Body of pancreas (tissue), 4 donors: ENCODE data around the gene SHISA4. TPM values are rescaled to one million over a fixed set of nuclear protein-coding genes. Genes with fewer than 3 reads are reported as not detected.

Experiments
- ATAC-seq: fragments of 150-250 bp; one replicate; pipeline ENCODE4 v1.9.1; 2016
- DNase-seq, 4 donors: peaks; one replicate each; pipeline ENCODE4 v3.0.0-alpha.2; 2019
- H3K27ac ChIP-seq, 4 donors: fragments of 200-600 bp; sonication (generic); 1 replicate in 3 of 4; 2 replicates in 1 of 4; pipeline versions ENCODE4 v1.5.1 to v1.6.1; 2016 to 2019; ENCODE audit warnings: mild to moderate bottlenecking in 1 of 4, mixed read lengths in 1 of 4, moderate library complexity in 1 of 4
- H3K27me3 ChIP-seq, 2 donors: fragments of 200-600 bp; sonication (generic); one replicate each; pipeline ENCODE4 v1.6.0; 2016; ENCODE audit warnings: mild to moderate bottlenecking in 1 of 2
- H3K36me3 ChIP-seq, 2 donors: fragments of 200-600 bp; sonication (generic); replicated peaks in 1 of 2; 2 replicates each; pipeline ENCODE4 v1.5.1; 2016; ENCODE audit warnings: low read depth in 2 of 2; ENCODE audit not compliant: insufficient read depth in 1 of 2
- H3K4me1 ChIP-seq: fragments of 200-600 bp; sonication (generic); one replicate; pipeline ENCODE4 v1.6.0; 2016
- H3K4me3 ChIP-seq, 2 donors: fragments of 200-600 bp; sonication (generic); 1 replicate in 1 of 2; 2 replicates in 1 of 2; pipeline ENCODE4 v1.5.1; 2016 to 2019
- H3K9me3 ChIP-seq, 3 donors: fragments of 200-600 bp; sonication (generic); 1 replicate in 2 of 3; 2 replicates in 1 of 3; pipeline ENCODE4 v1.5.1; 2016
- POLR2A ChIP-seq, 3 donors: fragments of 450-650 bp; IDR thresholded peaks; one replicate each; pipeline ENCODE4 v1.6.1; 2016; ENCODE audit warnings: antibody characterized with exemption in 3 of 3, mild to moderate bottlenecking in 2 of 3
- WGBS, 2 donors: methylation state at CpG; one replicate each; pipeline ENCODE4 v1.1.5; 2017; 5-methylcytosine and 5-hydroxymethylcytosine counted together
- intact Hi-C: fragments of 100-400 bp; cut with DNase I; formaldehyde crosslinking; loops from one replicate; pipeline ENCODE4 v1.15.1; 2023
- total RNA-seq, 2 donors: library from RNA; depleted of rRNA; stranded (reverse); fragments of >200 nt; gene quantifications; one replicate each; pipeline ENCODE4 v1.1.0, GENCODE V29; 2016
- TF ChIP-seq, protein P1 (sequence below), 7 experiments: fragments of 450-650 bp in 4 of 7; fragments of 200-600 bp in 3 of 7; sonication (generic) in 3 of 7; IDR thresholded peaks; one replicate each; pipeline ENCODE4 v1.5.1; 2016 to 2019; ENCODE audit warnings: antibody characterized with exemption in 7 of 7

SHISA4 gene
- total RNA-seq, 2 donors from 2014 or later, result 4.6 to 8.3 TPM

DNA sequence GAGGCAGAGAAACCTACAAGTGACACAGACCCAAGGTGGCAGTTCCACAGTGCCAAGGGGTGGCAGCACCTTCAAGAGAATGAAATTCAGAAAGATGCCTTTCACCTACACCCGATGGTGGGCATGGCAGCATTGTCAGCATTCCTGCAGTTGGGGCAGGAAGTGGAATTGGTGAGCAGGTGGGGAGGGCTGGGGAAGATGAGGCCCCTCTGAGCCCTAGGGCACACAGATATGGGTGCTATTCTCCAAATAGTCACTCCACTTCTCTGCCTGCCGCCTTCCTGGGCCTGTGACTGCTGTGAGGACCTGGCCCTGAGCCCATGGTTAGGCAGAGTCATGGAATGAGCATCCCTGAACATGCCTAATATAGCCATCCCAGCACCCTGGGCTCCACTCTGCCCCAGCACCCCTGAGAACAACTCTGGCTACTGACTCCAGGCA, 8.3 kb downstream of the SHISA4 start:
- Histone ChIP-seq H3K36me3 (no peaks in the 10 kb centered on the region), H3K27ac (no peak overlapping the region)
- DNase-seq, result no peak

GRCh38 chr1:201898240-201898894, 9.7 kb downstream of the SHISA4 start:
- Histone ChIP-seq H3K4me1 (no peaks in the 10 kb centered on the region), H3K4me3 (no peak overlapping the region), H3K36me3 (no peaks in the 10 kb centered on the region), H3K27ac (no peak overlapping the region), H3K27me3 (no peaks in the 10 kb centered on the region), H3K9me3 (no peaks in the 10 kb centered on the region)
- intact Hi-C loops, result loop anchor here (10.0 kb wide), 1 partner anchor 226 kb away; the partner anchor contains the start of gene GPR37L1
- no peak for ATAC-seq
- TF ChIP-seq, protein P1, sequence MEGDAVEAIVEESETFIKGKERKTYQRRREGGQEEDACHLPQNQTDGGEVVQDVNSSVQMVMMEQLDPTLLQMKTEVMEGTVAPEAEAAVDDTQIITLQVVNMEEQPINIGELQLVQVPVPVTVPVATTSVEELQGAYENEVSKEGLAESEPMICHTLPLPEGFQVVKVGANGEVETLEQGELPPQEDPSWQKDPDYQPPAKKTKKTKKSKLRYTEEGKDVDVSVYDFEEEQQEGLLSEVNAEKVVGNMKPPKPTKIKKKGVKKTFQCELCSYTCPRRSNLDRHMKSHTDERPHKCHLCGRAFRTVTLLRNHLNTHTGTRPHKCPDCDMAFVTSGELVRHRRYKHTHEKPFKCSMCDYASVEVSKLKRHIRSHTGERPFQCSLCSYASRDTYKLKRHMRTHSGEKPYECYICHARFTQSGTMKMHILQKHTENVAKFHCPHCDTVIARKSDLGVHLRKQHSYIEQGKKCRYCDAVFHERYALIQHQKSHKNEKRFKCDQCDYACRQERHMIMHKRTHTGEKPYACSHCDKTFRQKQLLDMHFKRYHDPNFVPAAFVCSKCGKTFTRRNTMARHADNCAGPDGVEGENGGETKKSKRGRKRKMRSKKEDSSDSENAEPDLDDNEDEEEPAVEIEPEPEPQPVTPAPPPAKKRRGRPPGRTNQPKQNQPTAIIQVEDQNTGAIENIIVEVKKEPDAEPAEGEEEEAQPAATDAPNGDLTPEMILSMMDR (IDR thresholded peaks at IDR 0.05), result no peak
- TF ChIP-seq POLR2A (IDR thresholded peaks at IDR 0.05), result no peak
- WGBS, 2 donors, result 47% methylated on average over 4 of the region's 4 CpGs
- DNase-seq, result no peak

More for the DNA sequence above, 8.3 kb downstream of the SHISA4 start:
- no peaks in the 10 kb centered on the region for H3K27me3 ChIP-seq
- H3K4me1 ChIP-seq, result no peaks in the 10 kb centered on the region
- no peak for TF ChIP-seq POLR2A (IDR thresholded peaks at IDR 0.05)
- TF ChIP-seq, protein P1 (IDR thresholded peaks at IDR 0.05), result no peak
- no peak overlapping the region for H3K4me3 ChIP-seq
- no peak for ATAC-seq
- no peaks in the 10 kb centered on the region for H3K9me3 ChIP-seq
- intact Hi-C loops, result loop anchor here (10.0 kb wide), 1 partner anchor 228 kb away; the partner anchor contains the start of gene GPR37L1
- WGBS, 2 donors, result 53 to 57% methylated on average over 2 of the region's 2 CpGs

GRCh38 chr1:201898992-201899391, 10.3 kb downstream of the SHISA4 start:
- TF ChIP-seq POLR2A (IDR thresholded peaks at IDR 0.05), result no peak
- TF ChIP-seq, protein P1 (IDR thresholded peaks at IDR 0.05), result no peak

DNA sequence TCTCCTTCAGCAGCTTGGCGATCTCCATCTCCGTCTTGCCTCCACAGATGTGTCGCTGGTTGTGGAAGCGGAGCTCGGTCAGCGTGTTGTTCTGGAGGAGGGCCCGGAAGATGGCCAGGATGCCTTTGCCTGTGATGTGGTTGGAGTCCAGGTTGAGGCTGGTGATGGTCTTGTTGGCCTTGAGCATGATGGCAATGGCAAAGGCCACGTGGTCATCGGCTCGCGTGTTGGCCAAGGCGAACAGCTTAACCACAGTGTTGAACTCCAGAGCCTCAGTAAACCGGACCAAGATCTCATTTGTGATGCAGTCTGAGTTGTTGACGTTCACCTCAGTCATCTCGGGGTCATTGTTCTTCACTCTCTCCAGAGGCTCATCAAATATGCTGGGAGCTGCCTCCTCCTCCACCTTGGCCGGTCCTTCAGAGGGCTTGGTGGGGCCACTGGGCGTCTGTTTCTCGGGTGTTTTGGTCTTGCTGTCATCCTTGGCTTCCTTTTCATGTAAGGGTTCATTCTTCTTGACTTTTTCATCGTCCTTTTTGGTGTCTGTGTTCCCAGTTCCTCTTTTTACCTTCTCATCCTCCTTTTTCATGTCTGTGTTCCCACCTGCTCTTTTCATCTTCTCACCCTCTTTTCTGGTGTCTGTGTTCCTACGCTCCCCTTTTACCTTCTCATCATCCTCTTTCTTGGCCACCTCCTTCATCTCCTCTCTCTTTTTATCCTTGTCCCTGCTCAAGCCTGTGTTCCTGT, 11.2 kb downstream of the SHISA4 start:
- intact Hi-C loops, result loop anchor here (10.0 kb wide), 1 partner anchor 225 kb away; the partner anchor contains the start of gene GPR37L1
- Histone ChIP-seq H3K36me3 (no peaks in the 10 kb centered on the region), H3K9me3 (no peaks in the 10 kb centered on the region), H3K27ac (no peak overlapping the region), H3K27me3 (no peaks in the 10 kb centered on the region), H3K4me1 (no peaks in the 10 kb centered on the region), H3K4me3 (no peak overlapping the region)
- DNase-seq, result no peak
- no peak for ATAC-seq
- TF ChIP-seq, protein P1 (IDR thresholded peaks at IDR 0.05), result no peak
- TF ChIP-seq POLR2A (IDR thresholded peaks at IDR 0.05), result no peak
- 73 to 82% methylated on average over 16 to 19 of the region's 20 CpGs for WGBS, 2 donors

More at GRCh38 chr1:201898992-201899391, 10.3 kb downstream of the SHISA4 start:
- Histone ChIP-seq H3K27ac (no peak overlapping the region), H3K4me3 (no peak overlapping the region), H3K9me3 (no peaks in the 10 kb centered on the region), H3K36me3 (no peaks in the 10 kb centered on the region), H3K4me1 (no peaks in the 10 kb centered on the region), H3K27me3 (no peaks in the 10 kb centered on the region)
- no peak for DNase-seq
- 59 to 66% methylated on average over 4 of the region's 4 CpGs for WGBS, 2 donors
- intact Hi-C loops, result loop anchor here (10.0 kb wide), 1 partner anchor 226 kb away; the partner anchor contains the start of gene GPR37L1
- ATAC-seq, result no peak
